HL-60 (cell line): ENCODE measurements around the gene AGO4.
"Not testable (repeated sequence)": the region's sequence is repeated elsewhere in the genome, so short reads cannot be mapped to it uniquely, and the experiment has no call there.

Source experiments
- DNase-seq, 2 experiments: peaks; one replicate each; pipeline ENCODE4 v3.0.0-alpha.2; 2010 to 2020; ENCODE audit warnings: low read depth in 1 of 2, low spot score in 1 of 2
- H3K27ac ChIP-seq: fragments of 250-450 bp; sonication (Bioruptor Pico); replicated peaks from 2 replicates; pipeline ENCODE4 v1.5.1; 2020; ENCODE audit warnings: mild to moderate bottlenecking, moderate library complexity
- H3K27me3 ChIP-seq: fragments of 250-450 bp; sonication (Bioruptor Pico); 2 replicates; pipeline ENCODE4 v1.5.1; 2021; ENCODE audit warnings: mild to moderate bottlenecking, moderate library complexity; ENCODE audit not compliant: insufficient read depth, poor library complexity, severe bottlenecking
- H3K4me3 ChIP-seq: replicated peaks from 2 replicates; pipeline ENCODE4 v1.5.1; 2011; ENCODE audit warnings: mild to moderate bottlenecking, control low read depth, low read length; ENCODE audit not compliant: insufficient read depth
- GABPA ChIP-seq: IDR thresholded peaks from 2 replicates; pipeline ENCODE4 v1.6.1; 2012; ENCODE audit warnings: low read depth
- POLR2AphosphoS5 ChIP-seq: IDR thresholded peaks from 2 replicates; pipeline ENCODE4 v1.6.1; 2012; ENCODE audit warnings: low read depth
- SPI1 ChIP-seq: IDR thresholded peaks from 2 replicates; pipeline ENCODE4 v1.6.1; 2012; ENCODE audit warnings: low read depth, mild to moderate bottlenecking, borderline replicate concordance
- TF ChIP-seq, protein P1 (sequence below): IDR thresholded peaks from one replicate; pipeline ENCODE4 v1.5.1; 2011; ENCODE audit warnings: low read length, control low read depth, inconsistent platforms; ENCODE audit not compliant: insufficient read depth
- TF ChIP-seq, protein P2 (sequence below): IDR thresholded peaks from 2 replicates; pipeline ENCODE4 v1.6.1; 2012; ENCODE audit warnings: low read depth; ENCODE audit not compliant: insufficient replicate concordance

The AGO4 gene

DNA sequence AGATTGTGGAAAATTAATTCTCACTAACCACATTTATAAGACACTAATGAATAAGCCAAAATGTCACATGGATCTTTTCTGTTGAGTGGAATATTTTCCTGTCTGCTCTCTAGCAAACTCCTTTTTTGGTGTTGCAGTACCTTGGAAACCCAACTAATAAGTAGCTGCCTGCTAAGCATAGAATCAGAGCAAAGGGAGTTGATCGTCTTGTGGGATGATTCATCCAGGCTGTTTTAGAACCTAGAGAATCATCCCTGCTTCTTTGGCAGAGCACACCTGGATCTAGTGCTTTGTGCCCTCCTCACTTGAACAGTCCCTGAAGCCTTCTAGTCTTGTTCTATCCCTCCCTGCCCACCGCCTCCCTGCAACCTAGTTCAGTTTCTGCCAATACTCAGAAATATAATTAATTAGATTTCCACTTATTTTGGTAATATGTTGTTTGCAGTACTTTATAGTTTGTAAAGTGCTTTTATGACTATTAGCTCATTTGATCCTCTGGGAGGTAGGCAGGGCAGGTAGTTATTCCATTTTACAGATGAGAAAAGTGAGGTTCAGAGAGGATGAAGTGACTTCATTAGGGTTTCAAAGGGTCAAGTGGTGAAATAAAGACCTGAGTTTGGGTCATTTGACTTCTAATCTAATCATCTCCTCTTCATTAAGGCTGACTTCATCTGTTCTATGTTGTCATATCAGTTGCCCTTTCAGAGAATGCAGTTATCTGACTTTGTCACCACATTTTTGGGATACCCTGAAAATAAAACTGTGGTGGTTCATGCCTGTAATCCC is 2.5 kb downstream of the AGO4 start:
- Histone ChIP-seq H3K27ac (peak overlapping the region; percentile 86), H3K4me3 (no peak overlapping the region)

DNA sequence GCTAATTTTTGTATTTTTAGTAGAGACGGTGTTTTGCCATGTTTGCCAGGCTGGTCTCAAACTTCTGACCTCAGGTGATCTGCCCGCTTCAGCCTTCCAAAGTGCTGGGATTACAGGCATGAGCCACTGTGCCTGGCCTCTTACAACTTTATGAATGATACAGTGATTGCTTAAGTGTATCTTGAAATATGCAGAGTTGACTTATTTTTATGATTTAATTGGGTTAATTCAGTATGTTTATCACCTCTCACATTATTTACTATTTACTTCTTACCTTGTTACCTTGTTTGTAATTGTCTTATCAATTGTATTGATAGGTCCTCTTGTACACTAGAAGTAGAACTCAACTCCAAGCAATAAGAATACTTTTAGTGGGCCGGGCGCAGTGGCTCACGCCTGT is 4.9 kb downstream of the AGO4 start:
- H3K27ac ChIP-seq, DNase-seq, H3K4me3 ChIP-seq, H3K27me3 ChIP-seq: not testable (repeated sequence)

More for the DNA sequence above, 2.5 kb downstream of the AGO4 start:
- DNase-seq: no peak
- TF ChIP-seq GABPA (no peak), POLR2AphosphoS5 (no peak), SPI1 (no peak)
- TF ChIP-seq, protein P1, sequence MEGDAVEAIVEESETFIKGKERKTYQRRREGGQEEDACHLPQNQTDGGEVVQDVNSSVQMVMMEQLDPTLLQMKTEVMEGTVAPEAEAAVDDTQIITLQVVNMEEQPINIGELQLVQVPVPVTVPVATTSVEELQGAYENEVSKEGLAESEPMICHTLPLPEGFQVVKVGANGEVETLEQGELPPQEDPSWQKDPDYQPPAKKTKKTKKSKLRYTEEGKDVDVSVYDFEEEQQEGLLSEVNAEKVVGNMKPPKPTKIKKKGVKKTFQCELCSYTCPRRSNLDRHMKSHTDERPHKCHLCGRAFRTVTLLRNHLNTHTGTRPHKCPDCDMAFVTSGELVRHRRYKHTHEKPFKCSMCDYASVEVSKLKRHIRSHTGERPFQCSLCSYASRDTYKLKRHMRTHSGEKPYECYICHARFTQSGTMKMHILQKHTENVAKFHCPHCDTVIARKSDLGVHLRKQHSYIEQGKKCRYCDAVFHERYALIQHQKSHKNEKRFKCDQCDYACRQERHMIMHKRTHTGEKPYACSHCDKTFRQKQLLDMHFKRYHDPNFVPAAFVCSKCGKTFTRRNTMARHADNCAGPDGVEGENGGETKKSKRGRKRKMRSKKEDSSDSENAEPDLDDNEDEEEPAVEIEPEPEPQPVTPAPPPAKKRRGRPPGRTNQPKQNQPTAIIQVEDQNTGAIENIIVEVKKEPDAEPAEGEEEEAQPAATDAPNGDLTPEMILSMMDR: no peak
- TF ChIP-seq, protein P2, sequence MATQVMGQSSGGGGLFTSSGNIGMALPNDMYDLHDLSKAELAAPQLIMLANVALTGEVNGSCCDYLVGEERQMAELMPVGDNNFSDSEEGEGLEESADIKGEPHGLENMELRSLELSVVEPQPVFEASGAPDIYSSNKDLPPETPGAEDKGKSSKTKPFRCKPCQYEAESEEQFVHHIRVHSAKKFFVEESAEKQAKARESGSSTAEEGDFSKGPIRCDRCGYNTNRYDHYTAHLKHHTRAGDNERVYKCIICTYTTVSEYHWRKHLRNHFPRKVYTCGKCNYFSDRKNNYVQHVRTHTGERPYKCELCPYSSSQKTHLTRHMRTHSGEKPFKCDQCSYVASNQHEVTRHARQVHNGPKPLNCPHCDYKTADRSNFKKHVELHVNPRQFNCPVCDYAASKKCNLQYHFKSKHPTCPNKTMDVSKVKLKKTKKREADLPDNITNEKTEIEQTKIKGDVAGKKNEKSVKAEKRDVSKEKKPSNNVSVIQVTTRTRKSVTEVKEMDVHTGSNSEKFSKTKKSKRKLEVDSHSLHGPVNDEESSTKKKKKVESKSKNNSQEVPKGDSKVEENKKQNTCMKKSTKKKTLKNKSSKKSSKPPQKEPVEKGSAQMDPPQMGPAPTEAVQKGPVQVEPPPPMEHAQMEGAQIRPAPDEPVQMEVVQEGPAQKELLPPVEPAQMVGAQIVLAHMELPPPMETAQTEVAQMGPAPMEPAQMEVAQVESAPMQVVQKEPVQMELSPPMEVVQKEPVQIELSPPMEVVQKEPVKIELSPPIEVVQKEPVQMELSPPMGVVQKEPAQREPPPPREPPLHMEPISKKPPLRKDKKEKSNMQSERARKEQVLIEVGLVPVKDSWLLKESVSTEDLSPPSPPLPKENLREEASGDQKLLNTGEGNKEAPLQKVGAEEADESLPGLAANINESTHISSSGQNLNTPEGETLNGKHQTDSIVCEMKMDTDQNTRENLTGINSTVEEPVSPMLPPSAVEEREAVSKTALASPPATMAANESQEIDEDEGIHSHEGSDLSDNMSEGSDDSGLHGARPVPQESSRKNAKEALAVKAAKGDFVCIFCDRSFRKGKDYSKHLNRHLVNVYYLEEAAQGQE: no peak
- no peaks in the 10 kb centered on the region for H3K27me3 ChIP-seq

DNA sequence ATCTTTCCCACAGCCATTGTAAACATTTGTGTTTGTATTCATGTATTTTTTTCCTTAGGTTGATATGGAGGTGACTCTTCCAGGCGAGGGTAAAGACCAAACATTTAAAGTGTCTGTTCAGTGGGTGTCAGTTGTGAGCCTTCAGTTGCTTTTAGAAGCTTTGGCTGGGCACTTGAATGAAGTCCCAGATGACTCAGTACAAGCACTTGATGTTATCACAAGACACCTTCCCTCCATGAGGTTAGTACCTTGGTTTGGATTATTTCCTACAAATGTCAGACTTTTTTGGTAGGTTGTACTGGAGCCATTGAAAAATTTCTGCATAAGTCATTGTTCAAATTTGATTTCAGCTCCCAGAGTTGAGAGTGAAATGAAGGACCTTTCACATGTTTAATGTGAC is 17.4 kb downstream of the AGO4 start:
- H3K27ac ChIP-seq: no peak overlapping the region
- TF ChIP-seq, protein P1: no peak
- no peak for TF ChIP-seq POLR2AphosphoS5
- TF ChIP-seq GABPA: no peak
- TF ChIP-seq SPI1: no peak
- TF ChIP-seq, protein P2: no peak
- no peak overlapping the region for H3K4me3 ChIP-seq
- DNase-seq: no peak
- H3K27me3 ChIP-seq: no peaks in the 10 kb centered on the region

DNA sequence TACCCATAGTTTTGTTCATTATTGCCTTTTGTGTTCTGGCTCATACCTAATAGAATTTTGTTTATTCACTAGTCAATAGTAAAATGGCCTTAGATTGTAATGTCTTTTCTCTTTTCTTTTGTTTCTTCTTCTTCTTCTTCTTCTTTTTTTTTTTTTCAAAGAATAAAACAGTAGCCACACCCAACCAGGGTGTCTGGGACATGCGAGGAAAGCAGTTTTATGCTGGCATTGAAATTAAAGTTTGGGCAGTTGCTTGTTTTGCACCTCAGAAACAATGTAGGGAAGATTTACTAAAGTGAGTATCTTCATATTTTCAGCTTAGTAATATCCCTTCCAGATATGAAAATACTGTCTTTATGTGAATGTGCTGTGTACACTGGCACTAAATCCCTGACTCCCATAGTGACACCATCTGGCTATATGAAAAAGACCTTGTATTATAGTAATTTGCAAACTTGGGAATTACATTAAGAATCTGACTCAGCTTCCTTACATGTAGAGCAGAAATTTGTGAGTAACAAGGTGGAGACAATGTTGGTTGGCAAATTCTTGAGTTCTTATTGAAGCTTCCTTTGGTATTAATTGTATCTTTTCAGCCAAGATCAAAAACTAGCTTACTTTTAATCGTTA is 24.6 kb downstream of the AGO4 start:
- Histone ChIP-seq H3K27me3 (no peaks in the 10 kb centered on the region), H3K27ac (no peak overlapping the region), H3K4me3 (no peak overlapping the region)
- no peak for DNase-seq
- TF ChIP-seq, protein P1: no peak
- TF ChIP-seq, protein P2: no peak
- TF ChIP-seq GABPA (no peak), POLR2AphosphoS5 (no peak), SPI1 (no peak)
